Stimulated activated CD4-positive, alpha-beta T cell treated with anti-CD3 and anti-CD28 coated beads, Interleukin-12 subunit alpha, Interleukin-12 subunit beta, amount 100 ng/mL, for 24 hours (primary cell): ENCODE measurements around the gene CRIM1.
"Not testable (repeated sequence)": the region's sequence is repeated elsewhere in the genome, so short reads cannot be mapped to it uniquely, and the experiment has no call there.

Experiments used
- DNase-seq, 2 experiments: peaks; one replicate each; pipeline ENCODE4 v3.0.0-alpha.2; 2020; ENCODE audit warnings: low read depth in 2 of 2

The CRIM1 gene

GRCh38 chr2:36351736-36352349 is 3.7 kb upstream of the CRIM1 start:
- DNase-seq = no peak

GRCh38 chr2:36352701-36353100 is 2.9 kb upstream of the CRIM1 start:
- no peak for DNase-seq

GRCh38 chr2:36354811-36355150 is 797 bp upstream of the CRIM1 start:
- DNase-seq = no peak

GRCh38 chr2:36355890-36356297 is 316 bp downstream of the CRIM1 start:
- DNase-seq = no peak

- peak in 1 of 2 experiments; percentile 19 for DNase-seq
These were observed 866 bp downstream of the CRIM1 start for GRCh38 chr2:36356298-36356989.

GRCh38 chr2:36356990-36357846 is 1.6 kb downstream of the CRIM1 start:
- peak in 1 of 2 experiments; percentile 20 for DNase-seq

- no peak for DNase-seq
These were observed 2.5 kb downstream of the CRIM1 start for GRCh38 chr2:36357847-36358659.

GRCh38 chr2:36359067-36359466 is 3.5 kb downstream of the CRIM1 start:
- DNase-seq = no peak

- DNase-seq = no peak
These were observed 4.5 kb downstream of the CRIM1 start for GRCh38 chr2:36360063-36360462.

- DNase-seq = no peak
These were observed 5.3 kb downstream of the CRIM1 start for GRCh38 chr2:36360834-36361233.

- DNase-seq = no peak
These were observed 5.8 kb downstream of the CRIM1 start for GRCh38 chr2:36361396-36361795.

GRCh38 chr2:36362291-36362690 is 6.7 kb downstream of the CRIM1 start:
- no peak for DNase-seq

- DNase-seq = not testable (repeated sequence)
These were observed 7.5 kb downstream of the CRIM1 start for GRCh38 chr2:36363085-36363484.

- DNase-seq = no peak
These were observed 11.0 kb downstream of the CRIM1 start for GRCh38 chr2:36366491-36367120.

GRCh38 chr2:36367486-36367885 is 11.9 kb downstream of the CRIM1 start:
- DNase-seq = no peak

- no peak for DNase-seq
These were observed 12.3 kb downstream of the CRIM1 start for GRCh38 chr2:36367895-36368353.

GRCh38 chr2:36368438-36368837 is 12.9 kb downstream of the CRIM1 start:
- DNase-seq = no peak

GRCh38 chr2:36369163-36369562 is 13.6 kb downstream of the CRIM1 start:
- DNase-seq = no peak

GRCh38 chr2:36369716-36370115 is 14.1 kb downstream of the CRIM1 start:
- no peak for DNase-seq

- DNase-seq = no peak
These were observed 14.7 kb downstream of the CRIM1 start for GRCh38 chr2:36370281-36370680.
